H54 (cell line): Measurements from ENCODE around the gene MBP.

ENCODE experiments used
- DNase-seq: peaks from one replicate; pipeline ENCODE4 v3.0.0; 2011; ENCODE audit warnings: low spot score, mixed read lengths; ENCODE audit not compliant: insufficient read length
- FAIRE-seq: peaks from 3 replicates; lab custom pipeline; 2011; peaks lifted over from hg19 to GRCh38; lab: Jason Lieb, UNC
- POLR2A ChIP-seq: IDR thresholded peaks from 2 replicates; pipeline ENCODE4 v1.6.1; 2011; ENCODE audit warnings: low read depth, mild to moderate bottlenecking, low read length

The MBP gene

DNA sequence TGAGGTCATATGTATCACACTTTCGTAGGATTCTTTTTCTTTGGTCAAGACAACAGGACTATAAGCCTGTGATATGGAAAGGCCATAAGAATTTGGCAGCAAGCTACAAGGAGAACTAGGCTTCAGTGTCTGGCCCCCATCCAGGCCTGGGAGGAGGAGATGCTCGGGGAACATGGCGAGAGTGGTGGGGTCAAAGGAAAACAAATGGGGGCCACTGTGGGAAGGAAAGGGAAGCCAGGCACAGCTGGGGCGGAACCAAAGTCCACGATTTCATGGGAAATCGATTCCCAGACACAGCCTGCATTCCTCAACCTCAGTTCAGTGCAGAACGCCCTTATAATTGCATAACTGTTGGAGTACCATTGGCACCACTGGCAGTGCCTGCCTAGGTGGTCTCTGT, 58.2 kb downstream of the MBP start:
- DNase-seq (no peak), FAIRE-seq (no peak)
- no peak for TF ChIP-seq POLR2A

DNA sequence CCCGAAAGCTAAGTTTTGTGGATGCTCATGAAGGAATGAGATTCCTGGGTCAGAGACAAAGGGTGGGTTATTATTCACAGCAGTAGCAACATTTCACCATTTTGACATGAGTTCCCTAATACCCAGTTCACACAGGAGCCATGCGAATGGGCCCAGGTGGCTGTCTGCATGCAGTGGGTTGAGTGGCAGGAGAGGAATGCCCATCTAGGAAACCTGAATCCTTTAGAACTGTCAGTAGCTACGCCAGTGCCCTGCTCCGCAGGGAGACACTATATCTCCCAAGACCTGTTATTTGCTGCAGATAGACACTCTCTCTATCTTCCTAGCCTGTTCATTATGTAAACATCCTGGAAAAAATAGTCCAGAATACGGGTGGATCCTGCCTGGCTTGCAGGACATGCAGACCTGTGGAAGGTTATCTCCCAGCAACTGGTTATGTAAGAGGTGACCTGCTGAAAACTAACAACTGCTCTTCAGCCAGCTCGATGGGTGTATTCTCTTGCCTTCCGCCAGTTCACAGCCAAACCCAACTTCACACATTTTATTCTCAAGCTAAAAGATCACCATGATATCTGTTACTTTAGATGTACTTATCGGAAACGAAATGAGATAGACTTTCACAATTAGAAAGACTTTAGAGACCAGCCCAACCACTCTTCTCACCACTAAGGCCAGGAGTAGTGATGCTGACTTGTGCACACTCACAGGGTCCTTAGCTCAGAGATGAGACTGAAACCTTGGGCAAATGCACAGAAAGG, 59.1 kb downstream of the MBP start:
- no peak for TF ChIP-seq POLR2A
- DNase-seq (no peak), FAIRE-seq (no peak)

DNA sequence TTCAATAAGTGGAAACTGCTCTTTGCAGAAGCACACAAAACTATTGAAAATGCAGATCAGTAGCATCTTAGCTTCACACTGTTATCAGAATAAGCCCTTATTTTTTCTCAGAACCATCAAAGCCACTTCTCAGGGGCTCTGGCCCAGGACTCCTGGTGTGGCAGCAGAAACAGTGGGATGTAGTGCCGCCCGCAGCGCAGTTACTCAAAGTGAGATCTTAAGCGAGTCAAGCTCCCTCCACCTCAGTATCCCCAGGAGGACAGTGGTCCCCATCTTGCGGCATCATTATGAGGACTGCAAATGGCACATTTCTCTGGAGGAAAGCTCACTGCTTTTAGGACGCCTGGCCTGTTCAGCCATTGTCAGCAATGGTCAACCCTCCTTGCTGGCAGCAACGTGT, 60.0 kb downstream of the MBP start:
- no peak for TF ChIP-seq POLR2A
- FAIRE-seq: no peak
- DNase-seq: no peak

DNA sequence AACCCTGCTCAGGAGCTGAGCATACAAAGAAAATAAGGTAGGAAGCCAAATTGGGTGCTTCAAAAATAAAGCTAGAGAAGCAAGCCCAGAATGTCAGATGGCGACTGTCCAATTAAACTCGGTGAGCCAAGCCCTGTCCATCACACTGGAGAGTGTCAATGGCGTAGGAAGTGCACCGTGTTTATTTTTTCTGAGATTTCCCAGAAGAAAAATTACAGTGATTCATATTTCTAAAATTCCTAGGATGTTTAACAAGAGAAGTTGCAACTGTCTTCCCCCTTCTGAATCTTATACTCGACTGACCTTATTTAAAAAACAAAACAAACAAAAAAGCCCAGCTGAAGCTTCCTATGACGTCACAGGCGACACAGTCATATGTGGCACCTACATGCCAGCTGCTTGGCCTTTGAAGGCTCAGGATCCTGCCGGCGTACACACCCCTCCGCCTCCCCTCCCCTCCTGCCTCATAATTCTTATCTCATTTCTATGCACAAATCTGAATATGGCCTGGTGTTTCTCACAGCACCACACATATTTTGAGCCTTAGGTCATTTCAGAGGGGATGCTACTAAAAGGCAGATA, 60.8 kb downstream of the MBP start:
- DNase-seq (no peak), FAIRE-seq (no peak)
- no peak for TF ChIP-seq POLR2A

DNA sequence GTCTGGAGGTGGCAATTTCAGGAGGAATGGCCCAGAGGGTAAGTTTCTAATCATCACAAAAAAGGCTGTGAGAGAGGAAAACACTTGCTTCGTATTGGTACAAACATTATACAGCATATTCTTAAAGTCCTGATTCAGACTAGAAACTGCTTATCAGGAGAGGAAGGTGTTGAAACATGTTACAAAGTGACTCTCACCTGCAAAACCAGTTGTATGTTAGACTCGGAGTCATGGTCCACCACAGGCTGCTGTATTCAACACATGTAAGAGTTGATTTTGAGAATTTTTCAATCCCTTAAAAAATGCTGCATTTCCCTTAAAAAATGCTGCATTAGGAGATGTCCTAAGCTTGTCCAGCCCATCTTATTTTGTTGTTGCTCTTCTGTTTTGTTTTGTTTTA, 61.5 kb downstream of the MBP start:
- DNase-seq (no peak), FAIRE-seq (no peak)
- no peak for TF ChIP-seq POLR2A

DNA sequence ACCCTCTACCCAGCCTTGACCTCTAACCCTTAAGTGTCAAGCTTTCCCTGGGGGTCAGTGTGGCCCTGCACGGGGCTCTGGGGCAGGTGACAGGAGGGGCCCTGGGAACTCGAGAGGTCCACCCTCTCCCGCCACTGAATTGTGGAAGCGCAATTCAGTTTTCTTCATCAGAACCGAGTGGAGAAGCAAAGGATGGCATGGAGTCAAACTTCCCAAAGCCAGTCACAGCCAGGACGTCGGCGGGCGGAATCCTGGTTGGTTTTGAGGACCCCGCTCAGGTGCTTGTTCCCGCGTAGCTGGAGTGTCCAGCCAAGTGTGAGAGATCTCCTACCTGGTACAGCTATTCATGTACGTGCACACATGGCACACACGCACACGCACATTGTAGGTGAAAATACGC, 62.0 kb downstream of the MBP start:
- DNase-seq (no peak), FAIRE-seq (no peak)
- no peak for TF ChIP-seq POLR2A

DNA sequence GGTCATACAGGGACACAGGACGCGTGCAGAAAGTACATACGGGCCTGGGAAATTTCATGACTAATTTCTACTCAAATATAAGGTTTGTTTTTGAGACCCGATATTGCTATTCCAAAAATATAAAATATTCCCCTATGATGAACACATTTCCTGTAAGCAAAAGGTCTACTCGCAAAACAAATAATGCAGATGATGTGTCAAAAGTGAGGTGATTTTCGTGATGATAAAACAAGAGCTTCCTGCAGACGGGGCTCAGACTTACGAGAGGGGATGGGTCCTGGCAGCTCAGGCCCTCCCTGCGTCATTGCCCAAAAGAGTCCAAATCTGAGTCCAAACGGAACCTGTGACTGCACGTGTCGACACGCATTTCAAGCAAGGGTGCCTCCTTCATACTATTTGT, 62.7 kb downstream of the MBP start:
- DNase-seq (no peak), FAIRE-seq (no peak)
- TF ChIP-seq POLR2A: no peak

DNA sequence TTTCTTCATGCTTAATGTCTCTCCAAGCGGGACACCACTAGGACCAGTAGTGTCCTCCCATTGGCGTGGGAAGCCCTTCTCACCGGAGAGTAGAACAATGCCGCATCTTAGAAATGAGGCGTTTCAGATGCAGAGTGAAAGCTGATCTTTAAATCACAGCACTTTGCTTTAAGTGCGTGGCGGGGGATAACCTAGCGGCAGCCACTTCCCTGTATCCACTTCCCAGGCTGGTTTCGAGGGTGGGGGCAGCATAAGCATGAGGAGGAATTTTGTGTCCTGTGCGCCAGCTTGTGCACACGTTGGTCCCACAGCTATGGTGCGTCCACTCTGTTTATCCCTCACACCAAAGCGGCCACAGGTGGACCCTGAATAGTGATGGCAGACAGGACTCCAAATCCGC, 63.1 kb downstream of the MBP start:
- FAIRE-seq (no peak), DNase-seq (no peak)
- no peak for TF ChIP-seq POLR2A

DNA sequence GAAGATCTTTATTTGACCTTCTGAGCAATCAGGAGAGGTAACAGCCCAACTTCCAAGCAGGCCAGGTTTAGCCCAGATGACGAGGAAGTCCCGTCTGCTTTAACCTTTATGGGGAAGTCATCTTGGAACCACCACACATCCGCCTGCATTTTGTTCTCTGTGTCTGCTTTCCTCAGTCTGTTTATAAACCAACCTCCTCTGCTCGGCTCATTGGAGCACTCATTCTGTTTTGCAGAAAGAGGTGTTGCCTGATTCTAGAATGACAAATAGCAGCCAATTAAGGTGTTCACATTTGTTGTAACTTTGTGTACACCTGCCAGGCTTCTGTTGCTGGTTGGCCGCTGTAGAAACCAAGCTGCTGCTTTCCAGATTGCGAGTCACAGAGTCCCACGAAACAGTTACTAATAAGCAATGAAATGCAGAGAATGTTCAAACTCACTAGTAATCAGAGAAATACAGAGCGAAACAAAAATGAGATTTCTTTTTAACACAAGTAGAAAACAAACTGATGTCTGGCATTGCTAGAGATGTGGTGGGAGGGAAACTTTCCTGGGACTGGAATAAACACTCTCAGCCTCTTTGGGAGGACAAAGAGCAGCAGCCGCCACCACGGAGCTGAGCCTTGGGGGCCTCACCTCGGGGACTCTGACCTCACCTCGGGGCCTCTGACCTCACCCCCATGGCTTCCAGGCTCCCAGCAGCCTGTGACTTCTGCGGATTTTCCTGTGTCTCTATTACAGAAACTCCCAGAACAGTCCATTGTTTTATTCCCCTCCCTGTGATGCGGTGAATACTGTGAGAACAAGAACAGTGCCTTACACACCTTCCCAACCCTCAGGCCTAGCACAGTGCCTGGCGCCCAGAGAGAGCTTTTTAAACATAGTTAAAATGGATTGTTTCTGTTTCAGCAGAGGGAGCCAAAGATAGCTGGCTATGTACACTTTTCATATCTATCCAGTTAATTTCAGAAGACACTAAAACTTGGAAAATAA, 64.0 kb downstream of the MBP start:
- FAIRE-seq: no peak
- TF ChIP-seq POLR2A: no peak
- DNase-seq: no peak

DNA sequence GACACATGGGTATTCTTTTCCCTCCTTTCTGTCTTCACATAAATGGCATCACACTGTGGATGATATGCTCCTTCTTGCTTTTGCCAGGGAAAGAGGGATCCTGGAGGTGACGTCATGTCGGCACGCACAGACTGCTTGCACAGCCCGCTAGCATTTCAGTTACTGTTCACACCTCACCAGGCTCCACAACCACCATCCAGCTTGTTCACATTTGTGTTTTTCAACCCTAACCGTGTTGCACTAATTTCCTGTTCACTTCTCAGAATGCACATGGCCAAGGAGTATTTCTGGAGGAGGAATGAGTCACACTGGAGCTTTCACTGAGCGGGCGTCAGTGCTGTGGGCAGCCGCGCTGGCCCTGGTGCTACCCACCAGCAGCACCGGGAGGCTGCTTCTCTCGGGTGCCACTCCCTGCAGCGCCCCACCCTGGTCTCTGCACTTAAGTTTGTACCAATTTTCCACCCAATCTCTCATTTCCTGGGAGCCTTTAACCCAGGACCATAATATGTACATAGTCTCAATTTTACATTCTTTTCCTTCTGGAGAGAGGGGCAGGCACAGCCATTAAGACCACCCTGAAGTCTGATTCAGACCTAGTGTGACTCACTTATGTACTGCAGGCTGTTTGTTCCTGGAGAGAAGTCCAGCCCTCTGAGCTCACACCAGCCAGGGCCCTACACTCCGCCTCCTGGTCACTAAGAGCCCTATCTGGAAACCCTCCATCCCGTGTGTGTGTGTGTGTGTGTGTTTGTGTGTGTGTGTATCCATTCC, 65.1 kb downstream of the MBP start:
- DNase-seq: no peak

DNA sequence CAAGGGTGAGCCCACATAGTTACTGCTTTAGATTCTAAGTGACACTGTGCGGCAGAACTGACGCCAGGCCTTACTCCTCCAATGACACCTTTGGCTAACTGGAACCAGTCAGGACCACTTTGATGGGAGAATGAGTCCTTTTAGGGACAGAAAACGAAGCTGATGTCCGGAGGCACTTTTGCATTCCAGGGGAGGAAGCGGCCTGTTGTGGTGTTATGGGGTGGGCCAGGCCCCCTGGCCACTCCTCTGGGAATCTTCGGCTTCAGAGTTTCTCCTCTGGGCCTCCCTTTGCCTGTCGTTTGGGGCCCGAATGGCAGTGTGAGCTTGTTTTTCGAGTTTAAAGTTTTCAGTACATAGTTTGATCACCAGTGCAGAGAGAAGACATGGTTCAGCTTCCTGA, 65.9 kb downstream of the MBP start:
- FAIRE-seq (no peak), DNase-seq (no peak)
- TF ChIP-seq POLR2A: no peak

More for the DNA sequence above, 65.1 kb downstream of the MBP start:
- FAIRE-seq: no peak
- TF ChIP-seq POLR2A: no peak

DNA sequence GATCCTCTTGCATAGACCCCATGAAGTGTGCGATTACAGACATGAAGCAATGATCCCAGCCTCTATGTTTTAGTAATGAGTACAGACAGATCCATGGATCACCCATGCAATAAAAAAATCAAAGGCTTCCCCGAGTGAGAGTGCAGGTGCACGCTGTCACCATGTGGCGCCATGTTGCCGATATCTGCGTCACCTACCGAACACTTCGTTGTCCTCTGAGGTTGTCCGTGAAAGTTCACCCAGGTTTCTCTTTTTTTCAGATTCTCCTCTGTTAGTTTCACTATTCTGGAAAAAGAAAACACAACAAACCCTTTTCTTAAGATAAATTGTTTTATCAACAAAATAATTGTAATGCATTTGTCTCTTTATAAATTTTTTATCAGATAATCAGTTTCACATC, 66.5 kb downstream of the MBP start:
- DNase-seq: no peak
- TF ChIP-seq POLR2A: no peak
- no peak for FAIRE-seq

DNA sequence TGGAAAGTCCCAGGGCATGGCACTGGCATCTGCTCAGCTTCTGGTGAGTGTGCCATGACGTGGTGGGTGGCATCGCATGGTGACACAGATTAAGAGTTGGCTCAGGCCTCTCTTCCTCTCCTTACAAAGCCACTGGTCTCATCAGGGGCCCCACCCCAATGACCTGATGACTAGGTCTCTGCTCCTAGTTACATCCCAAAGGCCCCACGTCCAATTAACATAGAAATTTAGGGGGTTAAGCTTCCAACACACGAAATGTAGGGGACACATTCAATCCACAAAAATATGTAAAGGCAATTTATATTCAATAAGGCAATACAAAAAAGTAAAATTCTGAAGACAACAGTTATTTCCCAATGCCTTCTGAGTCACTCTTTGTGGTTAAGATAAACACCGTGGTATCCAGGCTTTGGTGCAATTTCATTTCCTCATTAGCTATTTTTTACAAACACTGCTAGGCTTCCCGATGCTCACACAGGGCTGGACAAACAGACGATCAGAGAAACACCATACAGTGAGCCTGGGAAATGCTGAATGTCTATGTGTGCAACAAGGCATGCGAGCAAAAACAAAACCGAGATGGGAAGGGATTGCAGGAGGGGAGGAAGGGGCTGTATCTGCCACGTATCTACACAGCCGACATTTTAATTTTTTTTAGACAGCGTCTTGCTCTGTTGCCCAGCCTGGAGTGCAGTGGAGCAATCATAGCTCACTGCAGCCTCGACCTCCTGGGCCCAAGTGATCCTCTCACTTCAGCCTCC, 67.2 kb downstream of the MBP start:
- TF ChIP-seq POLR2A: no peak
- no peak for FAIRE-seq
- no peak for DNase-seq

DNA sequence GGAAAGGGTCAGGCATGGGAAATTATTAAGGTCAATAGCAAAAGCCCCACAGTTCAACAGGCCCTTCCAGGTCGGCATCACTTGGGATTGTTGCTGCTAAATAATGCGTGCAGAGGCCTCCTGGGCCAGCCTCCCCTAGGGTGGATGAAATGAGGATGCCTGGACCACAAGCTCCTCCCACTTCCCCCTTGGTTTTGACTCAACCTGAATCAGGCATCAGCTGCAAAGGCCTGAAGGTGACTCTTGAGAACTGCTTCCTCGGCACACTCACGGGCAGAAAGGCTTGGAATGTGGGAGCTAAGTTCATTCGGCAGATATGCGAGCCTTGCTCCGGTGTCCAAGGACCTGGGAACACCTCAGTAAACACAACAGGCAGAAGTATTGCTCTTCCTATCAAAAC, 69.3 kb downstream of the MBP start:
- no peak for TF ChIP-seq POLR2A
- no peak for FAIRE-seq
- DNase-seq: no peak
